Prostate gland (tissue), 2 donors: Measurements from ENCODE around the gene SPATA21. TPM values are rescaled to one million over a fixed set of nuclear protein-coding genes. Genes with fewer than 3 reads are reported as not detected.

Source experiments
- DNase-seq: peaks from one replicate; pipeline ENCODE4 v3.0.0-alpha.2; 2019; ENCODE audit warnings: low spot score
- H3K27ac ChIP-seq, 2 donors: fragments of 200-600 bp; sonication (generic); 2 replicates each; pipeline ENCODE4 v1.5.1; 2017 to 2019
- H3K27me3 ChIP-seq: fragments of 200-600 bp; sonication (generic); replicated peaks from 2 replicates; pipeline ENCODE4 v1.5.1; 2019; ENCODE audit not compliant: insufficient read depth
- H3K36me3 ChIP-seq, 2 donors: fragments of 200-600 bp; sonication (generic); 1 replicate in 1 of 2; 2 replicates in 1 of 2; pipeline versions ENCODE4 v1.5.1 to v1.8.1; 2017 to 2019
- H3K4me1 ChIP-seq: fragments of 200-600 bp; sonication (generic); replicated peaks from 2 replicates; pipeline ENCODE4 v1.5.1; 2019
- H3K4me3 ChIP-seq, 2 donors: fragments of 200-600 bp; sonication (generic); 2 replicates each; pipeline ENCODE4 v1.5.1; 2017 to 2019
- H3K9me3 ChIP-seq: fragments of 200-600 bp; sonication (generic); 2 replicates; pipeline ENCODE4 v1.5.1; 2017
- CTCF ChIP-seq, 4 experiments: fragments of 200-600 bp in 2 of 4; fragments of 450-650 bp in 2 of 4; sonication (generic) in 2 of 4; IDR thresholded peaks; 1 replicate in 3 of 4; 2 replicates in 1 of 4; pipeline ENCODE4 v1.5.1; 2016 to 2019; ENCODE audit warnings: antibody characterized with exemption in 4 of 4, mild to moderate bottlenecking in 2 of 4, moderate library complexity in 2 of 4
- POLR2A ChIP-seq: fragments of 450-650 bp; IDR thresholded peaks from one replicate; pipeline ENCODE4 v1.6.1; 2016; ENCODE audit warnings: antibody characterized with exemption, mild to moderate bottlenecking
- POLR2AphosphoS5 ChIP-seq: sonication (generic); formaldehyde crosslinking; IDR thresholded peaks from one replicate; pipeline ENCODE4 v1.6.1; 2017; ENCODE audit warnings: antibody characterized with exemption
- WGBS: methylation state at CpG from one replicate; pipeline ENCODE4 v1.1.5; 2018; 5-methylcytosine and 5-hydroxymethylcytosine counted together
- intact Hi-C: fragments of 100-400 bp; cut with DNase I; formaldehyde crosslinking; loops from one replicate; pipeline ENCODE4 v1.14.2; 2022
- total RNA-seq, 2 donors: library from RNA; depleted of rRNA; stranded (reverse); fragments of >200 nt; gene quantifications; one replicate each; pipeline ENCODE4 v1.1.0, GENCODE V29; 2016

Gene SPATA21
- total RNA-seq, 2 donors from 2014 or later, result not detected

GRCh38 chr1:16430606-16431005 is 6.6 kb downstream of the SPATA21 start:
- Histone ChIP-seq H3K36me3 (no peaks in the 10 kb centered on the region), H3K9me3 (no peaks in the 10 kb centered on the region), H3K27ac (no peak overlapping the region), H3K4me3 (no peak overlapping the region), H3K4me1 (no peaks in the 10 kb centered on the region), H3K27me3 (no peaks in the 10 kb centered on the region)
- intact Hi-C loops, result no loop called here
- DNase-seq, result no peak
- no peak for TF ChIP-seq CTCF (IDR thresholded peaks at IDR 0.05)
- TF ChIP-seq POLR2A, result no peak
- TF ChIP-seq POLR2AphosphoS5, result no peak
- WGBS, result 71% methylated on average over 3 of the region's 3 CpGs

DNA sequence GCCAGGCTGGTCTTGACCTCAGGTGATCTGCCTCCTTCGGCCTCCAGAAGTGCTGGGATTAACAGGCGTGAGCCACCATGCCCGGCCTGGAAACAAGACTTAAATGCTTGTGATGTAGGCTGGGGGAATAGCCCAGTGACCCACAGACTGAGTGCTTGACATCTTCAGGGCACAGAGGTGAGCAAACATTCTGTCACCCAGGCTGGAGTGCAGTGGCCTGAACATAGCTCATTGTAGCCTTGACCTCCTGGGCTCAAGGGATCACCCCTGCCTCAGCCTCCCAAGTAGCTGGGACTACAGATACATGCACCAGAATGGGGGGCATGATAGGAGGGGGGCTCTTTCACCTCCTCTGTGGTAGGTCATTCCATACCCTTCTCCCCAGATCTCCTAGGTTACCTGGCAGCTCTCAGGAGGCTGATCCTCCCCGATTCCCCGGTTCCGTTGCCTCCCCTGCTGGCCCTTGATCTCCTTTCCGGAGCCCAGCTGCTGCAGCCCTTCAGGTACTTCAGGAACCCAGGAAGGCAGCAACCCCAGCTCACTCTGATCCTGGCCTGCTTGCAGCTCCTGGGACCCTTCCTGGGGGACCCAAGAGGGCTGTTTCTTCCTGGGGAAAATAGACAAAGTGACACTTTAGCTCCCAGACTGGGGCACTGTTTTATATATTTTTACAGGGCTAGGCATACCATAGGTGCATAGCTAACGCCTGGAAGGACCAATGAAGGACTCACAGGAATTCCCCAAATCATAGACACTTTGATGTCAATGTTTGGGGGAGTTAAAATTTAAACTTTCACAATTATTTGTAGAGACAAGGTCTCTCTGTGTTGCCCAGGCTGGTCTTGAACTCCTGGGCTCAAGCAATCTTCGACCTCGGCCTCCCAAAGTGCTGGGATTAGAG is 11.8 kb downstream of the SPATA21 start:
- Histone ChIP-seq H3K4me3 (no peak overlapping the region), H3K4me1 (no peaks in the 10 kb centered on the region), H3K27ac (no peak overlapping the region), H3K27me3 (no peaks in the 10 kb centered on the region), H3K9me3 (no peaks in the 10 kb centered on the region), H3K36me3 (no peaks in the 10 kb centered on the region)
- TF ChIP-seq POLR2AphosphoS5 (no peak), POLR2A (no peak), CTCF (IDR thresholded peaks at IDR 0.05) (no peak)
- intact Hi-C loops, result no loop called here
- DNase-seq, result no peak
- WGBS, result 86% methylated on average over 10 of the region's 10 CpGs

DNA sequence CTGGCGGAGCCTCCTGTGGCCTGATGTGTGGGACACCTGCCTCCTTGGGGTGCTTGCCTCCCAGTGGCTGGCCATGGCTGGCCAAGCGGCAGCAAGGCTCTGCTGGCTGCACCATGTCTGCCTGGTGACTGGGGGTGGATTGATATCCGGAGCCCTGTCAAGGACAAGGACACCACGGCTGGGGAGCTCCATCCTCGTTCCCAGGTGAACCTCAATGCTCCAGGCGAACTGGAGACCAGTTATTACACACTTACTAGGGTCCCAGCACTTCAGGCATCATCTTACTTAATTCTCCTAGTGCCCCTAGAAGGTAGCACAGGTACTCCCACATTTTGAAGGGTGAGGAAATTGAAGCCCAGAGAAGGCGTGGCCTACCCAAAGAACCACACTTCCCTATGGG is 15.2 kb downstream of the SPATA21 start:
- Histone ChIP-seq H3K27ac (no peak overlapping the region), H3K4me1 (no peaks in the 10 kb centered on the region), H3K36me3 (no peaks in the 10 kb centered on the region), H3K27me3 (no peaks in the 10 kb centered on the region), H3K4me3 (no peak overlapping the region), H3K9me3 (no peaks in the 10 kb centered on the region)
- intact Hi-C loops, result no loop called here
- DNase-seq, result no peak
- 90% methylated on average over 7 of the region's 7 CpGs for WGBS
- TF ChIP-seq POLR2AphosphoS5, result no peak
- no peak for TF ChIP-seq CTCF (IDR thresholded peaks at IDR 0.05)
- TF ChIP-seq POLR2A, result no peak

DNA sequence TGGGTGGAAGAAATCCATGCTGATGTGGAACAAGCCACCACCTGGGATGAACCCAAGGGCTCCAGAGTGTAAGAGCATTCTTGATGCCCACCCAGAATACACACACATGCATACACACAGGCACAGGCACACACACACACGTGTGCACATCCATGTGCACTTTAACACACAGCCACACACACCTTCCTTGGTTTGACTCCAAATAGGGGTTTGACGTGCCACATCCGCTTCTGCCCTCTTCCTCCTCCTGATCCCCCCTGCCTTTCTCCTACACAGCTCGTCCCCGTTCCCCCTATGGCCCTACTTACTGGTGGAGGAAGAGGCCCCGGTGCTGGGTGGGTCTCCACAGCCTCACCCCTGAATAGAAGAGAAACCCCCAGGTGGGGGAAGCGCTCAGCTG is 16.0 kb downstream of the SPATA21 start:
- no peak for TF ChIP-seq POLR2AphosphoS5
- no peak for TF ChIP-seq POLR2A
- TF ChIP-seq CTCF (IDR thresholded peaks at IDR 0.05), result no peak
- 80% methylated on average over 7 of the region's 7 CpGs for WGBS
- H3K36me3 ChIP-seq, result no peaks in the 10 kb centered on the region
- DNase-seq, result no peak
- no peak overlapping the region for H3K4me3 ChIP-seq
- H3K27ac ChIP-seq, result no peak overlapping the region
- intact Hi-C loops, result no loop called here
- no peaks in the 10 kb centered on the region for H3K9me3 ChIP-seq
- no peaks in the 10 kb centered on the region for H3K4me1 ChIP-seq
- H3K27me3 ChIP-seq, result no peaks in the 10 kb centered on the region
